Activated CD8-positive, alpha-beta memory T cell treated with anti-CD3 and anti-CD28 coated beads, Interleukin-2, amount 50 U/mL, for 4 hours (primary cell): ENCODE results near the gene FAM50B.

Experiments used
- DNase-seq: peaks from one replicate; pipeline ENCODE4 v3.0.0-alpha.2; 2020

The FAM50B gene

GRCh38 chr6:3875486-3875885 lies 26.3 kb downstream of the FAM50B start:
- no peak for DNase-seq

GRCh38 chr6:3876101-3876500 lies 26.9 kb downstream of the FAM50B start:
- DNase-seq, result no peak

GRCh38 chr6:3876866-3877265 lies 27.7 kb downstream of the FAM50B start:
- no peak for DNase-seq

GRCh38 chr6:3878048-3878666 lies 29.0 kb downstream of the FAM50B start:
- DNase-seq, result no peak

- no peak for DNase-seq
Measured at GRCh38 chr6:3879194-3879952, 30.2 kb downstream of the FAM50B start.

- DNase-seq, result no peak
Measured at GRCh38 chr6:3881711-3882421, 32.7 kb downstream of the FAM50B start.

GRCh38 chr6:3882431-3882830 lies 33.3 kb downstream of the FAM50B start:
- DNase-seq, result no peak

GRCh38 chr6:3882866-3883265 lies 33.7 kb downstream of the FAM50B start:
- DNase-seq, result no peak

GRCh38 chr6:3884007-3884745 lies 35.0 kb downstream of the FAM50B start:
- DNase-seq, result no peak

GRCh38 chr6:3885262-3886036 lies 36.3 kb downstream of the FAM50B start:
- DNase-seq, result no peak

GRCh38 chr6:3887150-3887700 lies 38.1 kb downstream of the FAM50B start:
- no peak for DNase-seq

GRCh38 chr6:3888153-3888957 lies 39.2 kb downstream of the FAM50B start:
- DNase-seq, result no peak

GRCh38 chr6:3890047-3890446 lies 40.9 kb downstream of the FAM50B start:
- no peak for DNase-seq

- DNase-seq, result no peak
Measured at GRCh38 chr6:3891883-3892282, 42.7 kb downstream of the FAM50B start.

GRCh38 chr6:3892603-3893002 lies 43.4 kb downstream of the FAM50B start:
- no peak for DNase-seq

- no peak for DNase-seq
Measured at GRCh38 chr6:3893487-3893886, 44.3 kb downstream of the FAM50B start.

- no peak for DNase-seq
Measured at GRCh38 chr6:3893917-3894316, 44.7 kb downstream of the FAM50B start.

GRCh38 chr6:3894590-3895311 lies 45.6 kb downstream of the FAM50B start:
- DNase-seq, result no peak

GRCh38 chr6:3895312-3895653 lies 46.1 kb downstream of the FAM50B start:
- no peak for DNase-seq

- no peak for DNase-seq
Measured at GRCh38 chr6:3895805-3896204, 46.6 kb downstream of the FAM50B start.
